SK-N-SH (cell line): ENCODE results near the gene WDR48. TPM values are rescaled to one million over a fixed set of nuclear protein-coding genes. Genes with fewer than 3 reads are reported as not detected.

Experiments
- CTCF ChIA-PET: fragments of 300-600, 350-600 bp; formaldehyde crosslinking; extraction: SDS; loops from one replicate; lab custom pipeline; 2021; lab: Yijun Ruan, JAX
- POLR2A ChIA-PET: fragments of 350-600 bp; sonication (Branson Sonifier 250); formaldehyde crosslinking; extraction: SDS; loops from one replicate; lab custom pipeline; 2020; ENCODE audit warnings: antibody characterized with exemption, inconsistent platforms; lab: Yijun Ruan, JAX
- DNase-seq: peaks from one replicate; pipeline ENCODE4 v3.0.0; 2012
- H2AFZ ChIP-seq: fragments of 200-600 bp; sonication (generic); 2 replicates; pipeline ENCODE4 v1.8.1; 2016; ENCODE audit warnings: antibody characterized with exemption, mild to moderate bottlenecking, low read depth
- H3F3A ChIP-seq: fragments of 200-600 bp; sonication (generic); replicated peaks from 2 replicates; pipeline ENCODE3; 2016; ENCODE audit warnings: antibody characterized with exemption, mild to moderate bottlenecking; ENCODE audit not compliant: insufficient read depth
- H3K27ac ChIP-seq, 2 experiments: fragments of 200-500 bp in 1 of 2; fragments of 200-600 bp in 1 of 2; sonication (Bioruptor generic) in 1 of 2; sonication (generic), shearing (Covaris generic) in 1 of 2; 2 replicates each; pipeline versions ENCODE4 v1.5.1 to v1.6.1; 2014 to 2016; ENCODE audit warnings: low read depth in 2 of 2, inconsistent platforms in 1 of 2, low read length in 1 of 2, mild to moderate bottlenecking in 1 of 2, mixed read lengths in 1 of 2
- H3K27me3 ChIP-seq: fragments of 200-600 bp; sonication (generic), shearing (Covaris generic); 2 replicates; pipeline ENCODE4 v1.6.1; 2016; ENCODE audit warnings: mixed run types; ENCODE audit not compliant: insufficient read depth
- H3K36me3 ChIP-seq, 2 experiments: fragments of 200-500 bp in 1 of 2; fragments of 200-600 bp in 1 of 2; sonication (Bioruptor generic) in 1 of 2; sonication (generic) in 1 of 2; replicated peaks in 1 of 2; 2 replicates each; pipeline versions ENCODE3 to v1.5.1; 2014 to 2016; ENCODE audit warnings: low read length in 1 of 2, mild to moderate bottlenecking in 1 of 2; ENCODE audit not compliant: insufficient read depth in 2 of 2, control insufficient read depth in 1 of 2
- H3K4me1 ChIP-seq, 2 experiments: fragments of 200-500 bp in 1 of 2; fragments of 200-600 bp in 1 of 2; sonication (Bioruptor generic) in 1 of 2; sonication (generic), shearing (Covaris generic) in 1 of 2; 2 replicates each; pipeline versions ENCODE4 v1.5.1 to v1.6.1; 2014 to 2016; ENCODE audit warnings: low read depth in 1 of 2, low read length in 1 of 2, mixed run types in 1 of 2; ENCODE audit not compliant: insufficient read depth in 2 of 2, control insufficient read depth in 1 of 2
- H3K4me2 ChIP-seq: fragments of 200-600 bp; sonication (generic), shearing (Covaris generic); 2 replicates; pipeline ENCODE4 v1.6.1; 2017; ENCODE audit warnings: mixed run types
- H3K4me3 ChIP-seq, 2 experiments: fragments of 200-500 bp in 1 of 2; fragments of 200-600 bp in 1 of 2; sonication (Bioruptor generic) in 1 of 2; sonication (generic), shearing (Covaris generic) in 1 of 2; 2 replicates each; pipeline versions ENCODE4 v1.5.1 to v1.8.1; 2014 to 2016; ENCODE audit warnings: low read depth in 2 of 2, inconsistent platforms in 1 of 2, low read length in 1 of 2, mild to moderate bottlenecking in 1 of 2, mixed read lengths in 1 of 2, moderate library complexity in 1 of 2
- H3K79me2 ChIP-seq: fragments of 200-600 bp; sonication (generic); 2 replicates; pipeline ENCODE4 v1.8.1; 2017; ENCODE audit warnings: mild to moderate bottlenecking; ENCODE audit not compliant: insufficient read depth
- H3K9ac ChIP-seq: fragments of 200-600 bp; sonication (generic); 2 replicates; pipeline ENCODE4 v1.6.1; 2017; ENCODE audit warnings: mixed run types
- H3K9me2 ChIP-seq: fragments of 200-600 bp; sonication (generic); 2 replicates; pipeline ENCODE4 v1.6.1; 2017; ENCODE audit warnings: mixed run types
- H3K9me3 ChIP-seq: fragments of 200-600 bp; sonication (generic); 2 replicates; pipeline ENCODE4 v1.6.1; 2017; ENCODE audit warnings: mixed run types, mild to moderate bottlenecking, moderate library complexity
- H4K20me1 ChIP-seq: fragments of 200-600 bp; sonication (generic); 2 replicates; pipeline ENCODE4 v1.6.1; 2017; ENCODE audit warnings: mild to moderate bottlenecking, mixed run types; ENCODE audit not compliant: insufficient read depth
- CHD2 ChIP-seq: fragments of 150-350 bp; IDR thresholded peaks from 2 replicates; pipeline ENCODE4 v1.6.1; 2018; ENCODE audit warnings: low read length; ENCODE audit not compliant: partially characterized antibody
- EP300 ChIP-seq, 2 experiments: IDR thresholded peaks; 2 replicates each; pipeline versions ENCODE4 v1.4.0 to v1.6.1; 2012; ENCODE audit warnings: borderline replicate concordance in 1 of 2, low read depth in 1 of 2, low read length in 1 of 2
- EZH2phosphoT487 ChIP-seq: fragments of 200-600 bp; sonication (generic); IDR thresholded peaks from 2 replicates; pipeline ENCODE4 v1.6.1; 2017; ENCODE audit warnings: low read depth, mixed run types, mild to moderate bottlenecking, antibody characterized with exemption, moderate library complexity, borderline replicate concordance
- FOSL2 ChIP-seq: IDR thresholded peaks from 2 replicates; pipeline ENCODE4 v1.4.0; 2012; ENCODE audit warnings: low read depth, mild to moderate bottlenecking, moderate library complexity, borderline replicate concordance
- FOXJ3 ChIP-seq: sonication (generic); formaldehyde crosslinking; IDR thresholded peaks from 2 replicates; pipeline ENCODE4 v1.5.1; 2020; ENCODE audit warnings: mild to moderate bottlenecking, missing genetic modification reagents
- GABPA ChIP-seq: IDR thresholded peaks from 2 replicates; pipeline ENCODE4 v1.4.0; 2012; ENCODE audit warnings: low read depth, mild to moderate bottlenecking
- JUND ChIP-seq: IDR thresholded peaks from 2 replicates; pipeline ENCODE4 v1.4.0; 2012
- MEF2A ChIP-seq: IDR thresholded peaks from 2 replicates; pipeline ENCODE4 v1.4.0; 2012; ENCODE audit warnings: low read depth, borderline replicate concordance
- NRF1 ChIP-seq: IDR thresholded peaks from 2 replicates; pipeline ENCODE4 v1.6.1; 2012; ENCODE audit warnings: low read depth, mild to moderate bottlenecking, low read length
- RAD21 ChIP-seq: IDR thresholded peaks from 2 replicates; pipeline ENCODE4 v1.6.1; 2012; ENCODE audit warnings: mild to moderate bottlenecking, low read length
- RCOR1 ChIP-seq: fragments of 150-350 bp; IDR thresholded peaks from 2 replicates; pipeline ENCODE4 v1.6.1; 2017; ENCODE audit warnings: antibody characterized with exemption, low read length
- SIN3A ChIP-seq: IDR thresholded peaks from 2 replicates; pipeline ENCODE4 v1.6.1; 2012; ENCODE audit warnings: low read depth, mild to moderate bottlenecking, low read length, moderate library complexity, borderline replicate concordance
- TEAD4 ChIP-seq: IDR thresholded peaks from 2 replicates; pipeline ENCODE4 v1.4.0; 2012; ENCODE audit warnings: mild to moderate bottlenecking, borderline replicate concordance; ENCODE audit not compliant: insufficient read depth
- YY1 ChIP-seq: IDR thresholded peaks from 2 replicates; pipeline ENCODE4 v1.4.0; 2012; ENCODE audit warnings: low read depth, mild to moderate bottlenecking
- ZBTB33 ChIP-seq: IDR thresholded peaks from 2 replicates; pipeline ENCODE4 v1.4.0; 2012; ENCODE audit warnings: low read depth, borderline replicate concordance
- WGBS: methylation state at CpG from one replicate; pipeline ENCODE4 v1.1.6; 2017; ENCODE audit warnings: low lambda C conversion rate; 5-methylcytosine and 5-hydroxymethylcytosine counted together
- polyA plus RNA-seq, 3 experiments: library from polyadenylated mRNA; depleted of rRNA; stranded (reverse); fragments of >200 nt; gene quantifications; 2 replicates each; pipeline ENCODE4 v1.2.3, GENCODE V29; 2012
- TF ChIP-seq, protein P1 (sequence below): fragments of 150-350 bp; IDR thresholded peaks from 2 replicates; pipeline ENCODE4 v1.6.1; 2016; ENCODE audit warnings: mild to moderate bottlenecking, low read depth, low read length

Gene WDR48
- polyA plus RNA-seq, 1 of the 3 experiments (the other 2 are of a cell fraction): 12.1 TPM

- ChIA-PET POLR2A (no interaction called here), CTCF (interaction anchor here (0.9 to 14.8 kb wide), 3 partner anchors 49 to 158 kb away, joined by 3 to 223 read pairs (median 3); no protein-coding TSS in a partner anchor)
- Histone ChIP-seq H3K27me3 (no peaks in the 10 kb centered on the region), H3K36me3 (peaks cover 0 to 3% of the 10 kb centered on the region in 2 experiments), H3F3A (no peaks in the 10 kb centered on the region), H2AFZ (no peak overlapping the region), H3K27ac (no peak overlapping the region), H3K4me2 (no peak overlapping the region), H3K4me3 (no peak overlapping the region), H4K20me1 (no peaks in the 10 kb centered on the region), H3K9ac (no peak overlapping the region), H3K4me1 (no peaks in the 10 kb centered on the region), H3K79me2 (no peaks in the 10 kb centered on the region), H3K9me2 (no peaks in the 10 kb centered on the region), H3K9me3 (no peaks in the 10 kb centered on the region)
- DNase-seq: no peak
- WGBS: 84% methylated on average over 11 of the region's 11 CpGs
- TF ChIP-seq JUND: no peak
- TF ChIP-seq RCOR1: no peak
- no peak for TF ChIP-seq NRF1
These were observed 80.6 kb downstream of the WDR48 start for GRCh38 chr3:39132096-39133092.

GRCh38 chr3:39133093-39133490 lies 81.3 kb downstream of the WDR48 start:
- H4K20me1 ChIP-seq: no peaks in the 10 kb centered on the region
- peaks cover 0 to 3% of the 10 kb centered on the region in 2 experiments for H3K36me3 ChIP-seq
- TF ChIP-seq ZBTB33: no peak
- TF ChIP-seq CHD2: no peak
- TF ChIP-seq YY1: no peak
- TF ChIP-seq EP300 (IDR thresholded peaks at IDR 0.05; ENCODE audit: borderline replicate concordance in 1 of 2, low read depth in 1 of 2, low read length in 1 of 2): no peak
- TF ChIP-seq SIN3A: no peak
- TF ChIP-seq GABPA: no peak
- TF ChIP-seq MEF2A: no peak
- no peak for TF ChIP-seq RAD21
- TF ChIP-seq EZH2phosphoT487: no peak
- TF ChIP-seq, protein P1, sequence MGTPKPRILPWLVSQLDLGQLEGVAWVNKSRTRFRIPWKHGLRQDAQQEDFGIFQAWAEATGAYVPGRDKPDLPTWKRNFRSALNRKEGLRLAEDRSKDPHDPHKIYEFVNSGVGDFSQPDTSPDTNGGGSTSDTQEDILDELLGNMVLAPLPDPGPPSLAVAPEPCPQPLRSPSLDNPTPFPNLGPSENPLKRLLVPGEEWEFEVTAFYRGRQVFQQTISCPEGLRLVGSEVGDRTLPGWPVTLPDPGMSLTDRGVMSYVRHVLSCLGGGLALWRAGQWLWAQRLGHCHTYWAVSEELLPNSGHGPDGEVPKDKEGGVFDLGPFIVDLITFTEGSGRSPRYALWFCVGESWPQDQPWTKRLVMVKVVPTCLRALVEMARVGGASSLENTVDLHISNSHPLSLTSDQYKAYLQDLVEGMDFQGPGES: no peak
- TF ChIP-seq TEAD4: no peak
- TF ChIP-seq FOSL2: no peak
- no peak for TF ChIP-seq FOXJ3 (CRISPR knock-in tag)
- no peak overlapping the region for H3K4me2 ChIP-seq
- no peaks in the 10 kb centered on the region for H3K27me3 ChIP-seq
- H3K4me3 ChIP-seq: no peak overlapping the region
- ChIA-PET POLR2A (no interaction called here), CTCF (interaction anchor here (1.2 to 14.8 kb wide), 2 partner anchors 57 to 157 kb away, joined by 6 to 223 read pairs; no protein-coding TSS in a partner anchor)
- no peak overlapping the region for H3K27ac ChIP-seq
- no peaks in the 10 kb centered on the region for H3K9me3 ChIP-seq
- no peaks in the 10 kb centered on the region for H3F3A ChIP-seq
- H3K79me2 ChIP-seq: no peaks in the 10 kb centered on the region
- no peak for DNase-seq
- no peaks in the 10 kb centered on the region for H3K4me1 ChIP-seq
- no peak overlapping the region for H2AFZ ChIP-seq
- H3K9me2 ChIP-seq: no peaks in the 10 kb centered on the region
- no CpG with 5 or more reads among the region's 1 CpG for WGBS
- no peak overlapping the region for H3K9ac ChIP-seq
